Aorta (tissue), 5 donors: Measurements from ENCODE around the gene EGF. TPM values are rescaled to one million over a fixed set of nuclear protein-coding genes. Genes with fewer than 3 reads are reported as not detected.

Experiments used
- ATAC-seq: fragments of 200-7000 bp; cut with Tn5 transposase; one replicate; pipeline ENCODE4 v1.9.1; 2022; ENCODE audit warnings: moderate library complexity; ENCODE audit not compliant: low FRiP score
- DNase-seq, 2 donors: peaks; one replicate each; pipeline ENCODE4 v3.0.0-alpha.2; 2020
- H3K27ac ChIP-seq, 2 donors: one replicate each; pipeline ENCODE4 v1.5.1; 2013; ENCODE audit warnings: low read length in 2 of 2, mild to moderate bottlenecking in 2 of 2, moderate library complexity in 2 of 2, control low read depth in 1 of 2, inconsistent platforms in 1 of 2, low read depth in 1 of 2
- H3K27me3 ChIP-seq, 2 donors: one replicate each; pipeline ENCODE4 v1.6.1; 2013; ENCODE audit warnings: control low read depth in 1 of 2, low read length in 1 of 2, mild to moderate bottlenecking in 1 of 2, moderate library complexity in 1 of 2; ENCODE audit not compliant: insufficient read depth in 2 of 2, control insufficient read depth in 1 of 2
- H3K36me3 ChIP-seq, 2 donors: one replicate each; pipeline ENCODE4 v1.6.1; 2013; ENCODE audit warnings: control low read depth in 1 of 2, low read length in 1 of 2, mild to moderate bottlenecking in 1 of 2; ENCODE audit not compliant: insufficient read depth in 2 of 2, control insufficient read depth in 1 of 2
- H3K4me1 ChIP-seq, 2 donors: one replicate each; pipeline ENCODE4 v1.6.1; 2013; ENCODE audit warnings: low read length in 2 of 2, control low read depth in 1 of 2, mild to moderate bottlenecking in 1 of 2, moderate library complexity in 1 of 2; ENCODE audit not compliant: insufficient read depth in 2 of 2, control insufficient read depth in 1 of 2
- H3K4me3 ChIP-seq, 2 donors: one replicate each; pipeline ENCODE4 v1.5.1; 2013; ENCODE audit warnings: low read length in 2 of 2, control low read depth in 1 of 2, mild to moderate bottlenecking in 1 of 2
- H3K9me3 ChIP-seq: one replicate; pipeline ENCODE4 v1.6.1; 2013; ENCODE audit warnings: mild to moderate bottlenecking, low read length; ENCODE audit not compliant: control insufficient read depth
- WGBS, 2 donors: extraction: QIAGEN DNeasy Blood & Tissue Kit; methylation state at CpG; one replicate each; pipeline ENCODE4 v1.1.7; 2013; 5-methylcytosine and 5-hydroxymethylcytosine counted together
- intact Hi-C, 2 donors: fragments of 100-400 bp; cut with DNase I; formaldehyde crosslinking; loops; one replicate each; pipeline versions ENCODE4 v1.14.2 to v1.15.0; 2022
- polyA plus RNA-seq, 2 donors: library from polyadenylated mRNA; stranded (reverse); fragments of 200-250 nt; gene quantifications; one replicate each; pipeline ENCODE4 v1.2.3, GENCODE V29; 2013
- total RNA-seq, 2 donors: library from RNA; stranded (reverse); fragmentation: NEBNext Ultra II Directional; extraction: Animal tissue kit (Norgen Biotek cat#: 25700); gene quantifications; one replicate each; pipeline ENCODE4 v1.2.1, GENCODE V29; 2021
- donor health status: healthy with polysubstance abuse.
- donor health status: Bipolar disorder and iron deficiency.
- donor health status: DM: no; HTN: no; CAD: no.
- donor health status: DM: no; HTN: no; CAD: no.
- donor health status: DM: yes; HTN: yes; CAD: no.

The EGF gene
- total and polyA plus RNA-seq, 4 donors: 0.29 to 3.4 (median 0.54) TPM; not detected in 1

GRCh38 chr4:109876634-109877265, 35.9 kb upstream of the EGF start:
- Histone ChIP-seq H3K4me1 (no peaks in the 10 kb centered on the region), H3K9me3 (peaks cover 2% of the 10 kb centered on the region), H3K27me3 (no peaks in the 10 kb centered on the region), H3K27ac (no peak overlapping the region), H3K36me3 (no peaks in the 10 kb centered on the region), H3K4me3 (no peak overlapping the region)
- DNase-seq: no peak
- intact Hi-C loops: no loop called here
- WGBS, 2 donors: 89 to 93% methylated on average over 2 of the region's 2 CpGs
- no peak for ATAC-seq

DNA sequence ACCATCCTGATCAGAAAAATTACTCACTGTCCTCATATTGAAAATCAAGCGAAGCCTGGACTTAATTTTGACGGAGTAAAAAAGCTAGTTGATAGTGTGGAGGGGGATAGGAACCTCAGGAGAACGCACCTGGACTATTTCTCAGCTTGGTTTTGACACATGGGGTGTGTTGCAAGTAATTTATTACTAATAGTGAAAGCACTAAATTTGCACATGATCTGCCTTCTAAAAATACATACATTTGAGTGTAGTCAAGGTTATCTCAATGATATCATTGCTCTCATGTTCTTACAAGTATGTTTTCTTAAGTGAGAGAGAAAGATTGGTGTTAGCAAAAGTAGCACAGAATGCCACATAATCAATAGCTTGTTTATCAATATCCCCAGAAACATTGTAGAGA, 35.3 kb upstream of the EGF start:
- DNase-seq (no peak), ATAC-seq (no peak)
- no peaks in the 10 kb centered on the region for H3K27me3 ChIP-seq
- no peak overlapping the region for H3K27ac ChIP-seq
- H3K4me3 ChIP-seq: no peak overlapping the region
- H3K9me3 ChIP-seq: peaks cover 2% of the 10 kb centered on the region
- H3K4me1 ChIP-seq: no peaks in the 10 kb centered on the region
- no peaks in the 10 kb centered on the region for H3K36me3 ChIP-seq
- 70 to 82% methylated on average over 3 of the region's 3 CpGs for WGBS, 2 donors
- intact Hi-C loops: no loop called here

DNA sequence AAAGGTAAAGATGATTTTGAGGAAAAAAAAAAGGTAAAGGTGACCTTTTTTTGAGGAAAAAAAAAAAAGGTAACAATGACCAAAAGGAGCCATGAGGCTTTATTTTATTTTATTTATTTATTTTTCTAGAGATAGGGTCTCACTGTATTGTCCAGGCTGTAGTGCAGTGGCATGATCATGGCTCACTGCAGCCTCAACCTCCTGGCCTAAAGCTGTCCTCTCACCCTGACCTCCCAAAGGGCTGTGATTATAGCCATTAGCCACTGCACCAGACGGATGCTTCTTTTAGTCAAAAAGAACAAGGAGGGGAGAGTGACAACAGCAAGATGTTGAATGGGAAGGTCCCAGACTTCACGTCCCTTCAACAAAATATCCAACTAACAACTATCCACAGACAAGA, 34.3 kb upstream of the EGF start:
- WGBS, 2 donors: 52 to 72% methylated on average over 2 of the region's 2 CpGs
- Histone ChIP-seq H3K27me3 (no peaks in the 10 kb centered on the region), H3K36me3 (no peaks in the 10 kb centered on the region), H3K27ac (no peak overlapping the region), H3K4me1 (no peaks in the 10 kb centered on the region), H3K9me3 (peaks cover 2% of the 10 kb centered on the region), H3K4me3 (no peak overlapping the region)
- DNase-seq (no peak), ATAC-seq (no peak)
- intact Hi-C loops: no loop called here

- ATAC-seq (no peak), DNase-seq (no peak)
- Histone ChIP-seq H3K4me3 (no peak overlapping the region), H3K9me3 (peaks cover 2% of the 10 kb centered on the region), H3K4me1 (no peaks in the 10 kb centered on the region), H3K36me3 (no peaks in the 10 kb centered on the region), H3K27ac (no peak overlapping the region), H3K27me3 (no peaks in the 10 kb centered on the region)
- intact Hi-C loops: no loop called here
- 79 to 81% methylated on average over 12 of the region's 12 CpGs for WGBS, 2 donors
These were observed 33.6 kb upstream of the EGF start for GRCh38 chr4:109879081-109879480.

GRCh38 chr4:109879636-109880314, 32.9 kb upstream of the EGF start:
- H3K27me3 ChIP-seq: no peaks in the 10 kb centered on the region
- no peak for DNase-seq
- peaks cover 1% of the 10 kb centered on the region for H3K9me3 ChIP-seq
- H3K36me3 ChIP-seq: no peaks in the 10 kb centered on the region
- ATAC-seq: no peak
- no peaks in the 10 kb centered on the region for H3K4me1 ChIP-seq
- intact Hi-C loops: no loop called here
- 84 to 85% methylated on average over 7 of the region's 7 CpGs for WGBS, 2 donors
- H3K4me3 ChIP-seq: no peak overlapping the region
- H3K27ac ChIP-seq: no peak overlapping the region

DNA sequence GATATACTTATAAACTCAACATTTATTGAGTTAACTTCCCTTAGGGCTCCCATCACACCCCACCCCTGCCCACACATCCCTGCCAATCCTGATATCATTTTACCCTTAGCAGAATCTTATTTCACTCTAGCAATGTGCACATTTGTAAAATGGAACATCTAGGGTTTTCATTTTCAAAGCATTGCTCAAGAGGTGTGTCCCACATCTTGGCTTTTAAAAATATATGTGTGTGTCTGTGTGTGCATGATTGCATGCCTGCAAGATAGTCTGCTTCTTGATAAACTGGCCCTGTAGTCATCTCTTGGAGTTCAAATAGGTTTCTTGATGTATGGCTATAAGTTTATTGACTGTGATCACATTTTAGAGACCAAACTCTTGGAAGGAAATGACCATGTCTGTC, 26.4 kb upstream of the EGF start:
- Histone ChIP-seq H3K9me3 (no peaks in the 10 kb centered on the region), H3K36me3 (no peaks in the 10 kb centered on the region), H3K4me1 (no peaks in the 10 kb centered on the region), H3K27ac (no peak overlapping the region), H3K27me3 (no peaks in the 10 kb centered on the region), H3K4me3 (no peak overlapping the region)
- DNase-seq (no peak), ATAC-seq (no peak)
- intact Hi-C loops: no loop called here

DNA sequence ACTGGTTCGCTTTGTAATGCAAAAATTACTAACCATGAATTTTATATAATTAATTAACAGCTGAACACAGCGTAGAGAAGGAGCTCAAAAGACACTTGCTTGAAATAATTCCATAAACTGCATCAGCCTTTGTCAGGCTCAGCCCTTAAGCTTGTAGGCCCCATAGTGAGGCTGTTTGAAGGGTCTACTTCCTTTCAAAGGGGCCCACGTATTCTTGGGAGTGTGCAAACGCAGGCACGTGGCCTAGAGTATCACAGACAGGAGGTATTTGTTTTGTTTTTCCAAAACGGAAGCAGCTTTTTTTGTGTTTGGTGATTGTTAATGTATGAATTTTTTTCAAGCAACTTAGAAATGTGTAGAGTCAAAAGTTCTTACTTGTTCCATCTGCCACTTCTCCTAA, 25.6 kb upstream of the EGF start:
- Histone ChIP-seq H3K4me3 (no peak overlapping the region), H3K27me3 (no peaks in the 10 kb centered on the region), H3K36me3 (no peaks in the 10 kb centered on the region), H3K27ac (no peak overlapping the region), H3K4me1 (no peaks in the 10 kb centered on the region), H3K9me3 (no peaks in the 10 kb centered on the region)
- intact Hi-C loops: no loop called here
- ATAC-seq (no peak), DNase-seq (no peak)
- WGBS, 2 donors: 37 to 41% methylated on average over 6 of the region's 6 CpGs

- Histone ChIP-seq H3K27me3 (no peaks in the 10 kb centered on the region), H3K4me3 (no peak overlapping the region), H3K4me1 (no peaks in the 10 kb centered on the region), H3K27ac (no peak overlapping the region), H3K36me3 (no peaks in the 10 kb centered on the region), H3K9me3 (no peaks in the 10 kb centered on the region)
- no peak for ATAC-seq
- intact Hi-C loops: no loop called here
- DNase-seq: no peak
These were observed 22.6 kb upstream of the EGF start for GRCh38 chr4:109890076-109890475.

DNA sequence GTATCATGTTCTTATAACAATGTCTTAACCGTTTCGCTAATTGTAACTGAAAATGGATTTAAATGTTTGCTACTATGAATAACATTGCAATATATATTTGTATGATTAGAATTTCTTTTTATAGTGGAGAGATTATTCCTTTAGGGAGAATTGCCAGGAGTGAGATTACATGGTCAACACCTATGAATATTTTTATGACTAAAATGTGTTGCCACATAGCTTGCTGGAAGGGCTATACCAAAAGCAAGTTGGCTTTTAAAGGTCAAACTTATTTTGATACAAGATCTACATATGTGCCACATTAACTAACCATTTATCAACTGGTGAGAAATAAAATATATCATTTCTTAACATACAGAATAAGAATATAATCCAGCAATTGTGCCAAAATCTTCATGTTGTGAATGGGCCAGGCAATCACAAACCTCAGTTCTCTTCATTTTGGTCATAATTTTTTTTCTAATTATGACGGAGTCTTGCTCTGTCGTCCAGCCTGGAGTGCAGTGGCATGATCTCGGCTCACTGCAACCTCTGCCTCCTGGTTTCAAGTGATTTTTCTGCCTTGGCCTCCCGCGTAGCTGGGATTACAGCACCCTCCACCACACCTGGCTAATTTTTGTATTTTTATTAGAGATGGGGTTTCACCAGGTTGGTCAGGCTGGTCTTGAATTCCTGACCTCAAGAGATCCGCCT, 10.0 kb upstream of the EGF start:
- WGBS, 2 donors: 91% methylated on average over 8 of the region's 8 CpGs
- Histone ChIP-seq H3K36me3 (no peaks in the 10 kb centered on the region), H3K9me3 (no peaks in the 10 kb centered on the region), H3K4me3 (no peak overlapping the region), H3K27me3 (no peaks in the 10 kb centered on the region), H3K27ac (no peak overlapping the region), H3K4me1 (no peaks in the 10 kb centered on the region)
- intact Hi-C loops: no loop called here
- no peak for DNase-seq
- ATAC-seq: no peak
